ENCODE data around the gene FGF11.

FGF11 gene

GRCh38 chr17:7408863-7409262 lies 30.4 kb upstream of the FGF11 start:
- DNase-seq, result no peak

DNA sequence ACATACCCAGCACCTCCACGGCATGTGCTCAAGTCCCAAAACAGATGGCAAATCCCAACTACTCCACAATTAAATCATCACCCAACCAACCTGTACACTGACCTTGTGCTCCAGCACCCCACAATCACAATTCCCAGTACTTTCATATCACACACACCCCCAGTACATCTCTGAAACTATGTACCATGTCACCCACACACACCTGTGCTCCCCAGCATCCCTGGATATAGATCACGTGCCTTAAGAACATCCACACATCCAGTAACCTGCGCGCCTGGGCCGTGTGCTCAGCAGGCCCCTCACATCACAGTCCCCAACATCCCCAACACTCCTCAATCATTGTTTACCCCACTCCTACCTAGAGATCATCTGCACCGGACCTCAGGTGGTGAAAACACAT lies 29.6 kb upstream of the FGF11 start:
- DNase-seq, result no peak

GRCh38 chr17:7410634-7411426 lies 28.5 kb upstream of the FGF11 start:
- no peak for DNase-seq

GRCh38 chr17:7411427-7411750 lies 27.9 kb upstream of the FGF11 start:
- DNase-seq, result no peak

- DNase-seq, result no peak
These were observed 25.8 kb upstream of the FGF11 start for GRCh38 chr17:7413346-7413985.

- no peak for DNase-seq
These were observed 24.5 kb upstream of the FGF11 start for GRCh38 chr17:7414837-7415236.

DNA sequence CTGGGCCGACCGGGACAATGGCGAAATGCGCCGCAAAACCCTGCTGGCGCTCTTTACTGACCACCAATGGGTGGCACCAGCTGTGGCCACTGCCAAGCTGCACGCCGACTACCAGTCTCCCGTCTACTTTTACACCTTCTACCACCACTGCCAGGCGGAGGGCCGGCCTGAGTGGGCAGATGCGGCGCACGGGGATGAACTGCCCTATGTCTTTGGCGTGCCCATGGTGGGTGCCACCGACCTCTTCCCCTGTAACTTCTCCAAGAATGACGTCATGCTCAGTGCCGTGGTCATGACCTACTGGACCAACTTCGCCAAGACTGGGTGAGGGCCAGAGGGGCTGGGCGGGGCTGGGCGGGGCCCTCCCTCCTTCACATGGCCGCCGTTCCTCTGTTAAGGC lies 23.5 kb upstream of the FGF11 start:
- DNase-seq, result no peak

- no peak for DNase-seq
These were observed 23.0 kb upstream of the FGF11 start for GRCh38 chr17:7416323-7416722.

- DNase-seq, result no peak
These were observed 22.2 kb upstream of the FGF11 start for GRCh38 chr17:7417056-7417655.

DNA sequence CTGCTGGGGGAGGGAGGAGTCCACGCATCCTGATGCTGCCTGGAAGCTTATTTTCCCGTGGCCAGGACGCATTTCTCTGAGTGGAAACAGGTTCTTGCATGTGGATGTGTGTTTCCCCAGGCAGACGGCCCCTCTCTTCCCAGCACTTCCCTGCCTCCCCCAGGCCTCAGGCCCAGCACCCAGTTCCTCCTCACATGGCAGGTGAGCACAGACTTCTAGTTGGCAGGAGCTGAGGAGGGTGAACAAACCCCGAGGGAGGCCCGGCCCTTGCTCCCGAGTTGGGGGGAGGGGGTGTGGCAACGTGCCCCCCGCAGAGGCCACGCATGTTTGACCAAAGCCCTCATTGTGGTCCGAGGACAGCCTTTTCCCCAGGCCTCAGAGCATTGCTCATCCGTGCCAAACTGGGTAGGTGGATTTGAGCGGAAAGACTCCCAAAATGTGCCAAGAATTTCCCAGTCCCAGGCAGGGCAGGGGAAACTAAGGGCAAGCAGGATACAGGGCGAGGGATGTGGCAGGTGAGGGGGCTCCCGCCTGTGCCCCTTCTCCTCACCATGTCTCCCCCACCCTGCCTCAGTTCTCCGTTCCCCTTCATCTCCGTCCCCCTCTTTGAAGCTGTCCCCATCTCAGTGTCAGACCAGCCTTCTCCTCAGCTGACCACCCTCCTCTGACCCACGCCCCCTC lies 20.7 kb upstream of the FGF11 start:
- DNase-seq, result no peak

DNA sequence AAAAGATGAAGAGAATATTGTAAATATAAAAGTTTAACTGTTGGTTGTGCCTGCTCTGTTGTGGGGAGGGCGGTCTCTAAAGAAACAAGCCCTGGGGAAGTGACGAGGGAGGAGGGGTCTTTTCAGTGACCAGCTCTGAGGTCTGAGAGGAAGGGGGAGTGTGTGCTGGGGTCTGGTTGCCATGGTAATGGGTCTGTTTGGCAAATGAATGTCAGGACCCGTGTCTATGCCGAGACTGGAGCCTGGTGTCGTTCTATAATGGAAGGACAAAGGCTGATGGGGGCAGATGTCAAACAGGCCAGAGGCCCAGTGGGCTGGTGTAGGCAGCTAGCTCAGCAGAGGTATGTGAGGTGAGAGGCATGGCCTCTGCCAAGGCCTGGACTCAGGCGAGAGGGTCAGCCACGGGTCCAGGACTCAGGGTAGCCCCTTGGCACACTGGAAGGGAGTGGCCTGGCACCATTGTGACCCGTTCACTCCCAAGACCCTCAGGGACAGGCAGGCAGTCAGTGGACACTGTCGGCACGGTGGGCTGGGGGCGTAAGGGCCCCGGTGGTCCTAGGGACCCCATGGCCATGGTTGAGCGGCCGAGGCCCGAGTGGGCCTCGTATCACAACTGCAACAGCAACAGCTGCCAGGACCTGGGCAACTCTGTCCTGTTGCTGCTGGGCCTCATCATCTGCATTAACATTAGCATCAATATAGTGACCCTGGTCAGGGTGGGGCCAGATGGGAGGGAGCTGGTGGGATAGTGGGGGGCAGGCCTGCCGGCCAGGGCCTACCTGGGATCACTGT lies 19.3 kb upstream of the FGF11 start, which contains the start of gene SPEM1:
SPEM1 (plus strand) TSS at position 506 of the 792 bp plus-strand sequence; CDS start at position 567, 61 bp downstream.
- DNase-seq, result no peak

DNA sequence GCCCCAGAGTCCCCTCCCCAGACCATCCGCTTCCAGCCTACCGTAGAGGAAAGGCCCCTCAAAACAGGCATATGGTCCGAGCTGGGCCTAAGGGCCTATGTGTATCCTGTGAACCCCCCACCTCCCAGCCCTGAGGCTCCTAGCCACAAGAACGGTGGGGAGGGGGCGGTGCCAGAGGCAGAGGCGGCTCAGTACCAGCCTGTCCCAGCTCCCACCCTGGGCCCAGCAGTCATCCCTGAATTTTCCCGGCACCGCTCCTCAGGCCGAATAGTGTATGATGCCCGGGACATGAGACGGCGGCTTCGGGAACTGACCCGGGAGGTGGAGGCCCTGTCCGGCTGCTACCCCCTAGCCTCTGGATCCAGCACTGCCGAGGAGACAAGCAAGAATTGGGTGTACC lies 18.1 kb upstream of the FGF11 start:
- DNase-seq, result no peak

DNA sequence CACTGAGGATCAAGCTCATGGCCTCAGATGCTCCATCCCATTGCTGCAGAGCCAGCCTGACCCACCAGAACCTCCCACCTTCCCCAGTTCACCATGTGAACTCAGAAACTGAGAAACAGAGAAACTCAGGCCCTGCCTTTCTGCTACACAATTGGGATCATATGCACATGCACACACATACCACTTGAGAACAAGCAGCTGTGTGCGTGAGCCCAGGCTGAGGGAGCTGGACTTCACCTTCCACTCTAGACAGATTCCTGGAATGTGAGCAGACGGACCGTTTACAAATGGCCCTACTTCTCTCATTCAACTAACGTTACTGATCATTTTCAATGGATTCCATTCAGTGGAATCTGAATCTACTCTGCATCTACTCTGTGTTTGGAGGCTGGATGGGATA lies 15.6 kb upstream of the FGF11 start:
- DNase-seq, result no peak

DNA sequence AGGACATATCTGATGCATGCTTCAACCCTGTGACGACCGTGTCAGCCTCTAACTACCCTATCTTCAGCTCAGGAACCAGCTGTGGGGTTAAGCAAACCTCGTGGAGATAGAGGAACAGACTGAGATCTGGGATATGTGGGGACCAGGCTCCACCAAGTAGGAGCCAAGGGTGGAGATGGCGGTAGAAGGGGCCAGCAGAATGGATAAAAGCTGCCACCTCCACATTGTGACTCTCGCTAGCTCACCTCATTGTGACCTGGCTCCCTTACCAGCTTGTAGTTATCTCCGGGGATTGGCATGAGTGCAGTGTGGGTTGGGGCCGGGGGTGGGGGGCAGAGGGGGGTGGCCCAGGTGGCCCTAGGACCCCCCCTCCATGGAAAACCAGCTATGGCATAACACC lies 14.0 kb upstream of the FGF11 start, which contains the start of gene SPEM2:
SPEM2 (plus strand) TSS at position 301 of the 400 bp plus-strand sequence; CDS start at position 374, 73 bp downstream.
- no peak for DNase-seq

GRCh38 chr17:7425756-7426155 lies 13.6 kb upstream of the FGF11 start:
- no peak for DNase-seq

- DNase-seq, result no peak
These were observed 13.0 kb upstream of the FGF11 start for GRCh38 chr17:7426203-7426863.

- no peak for DNase-seq
These were observed 12.3 kb upstream of the FGF11 start for GRCh38 chr17:7426896-7427489.

DNA sequence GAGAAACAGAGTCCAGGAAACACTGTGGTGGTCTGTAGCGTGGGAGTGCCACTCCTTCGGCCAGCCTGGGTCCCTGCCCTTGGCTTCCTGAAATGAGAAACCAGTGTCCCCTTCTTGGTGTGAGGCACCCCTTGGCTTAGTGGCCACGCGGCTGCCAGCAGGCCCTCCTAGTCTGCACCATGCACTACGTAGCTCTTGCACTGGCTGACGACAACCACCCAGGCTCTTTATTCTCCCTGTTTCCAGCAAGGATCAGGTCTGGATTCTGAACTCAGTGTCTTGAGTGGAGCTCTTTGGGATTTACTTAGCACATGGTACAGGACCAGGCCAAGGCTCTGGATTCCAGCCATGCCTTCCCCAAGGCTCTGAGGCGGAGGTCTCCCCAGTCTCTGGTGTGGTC lies 11.8 kb upstream of the FGF11 start:
- DNase-seq, result no peak

DNA sequence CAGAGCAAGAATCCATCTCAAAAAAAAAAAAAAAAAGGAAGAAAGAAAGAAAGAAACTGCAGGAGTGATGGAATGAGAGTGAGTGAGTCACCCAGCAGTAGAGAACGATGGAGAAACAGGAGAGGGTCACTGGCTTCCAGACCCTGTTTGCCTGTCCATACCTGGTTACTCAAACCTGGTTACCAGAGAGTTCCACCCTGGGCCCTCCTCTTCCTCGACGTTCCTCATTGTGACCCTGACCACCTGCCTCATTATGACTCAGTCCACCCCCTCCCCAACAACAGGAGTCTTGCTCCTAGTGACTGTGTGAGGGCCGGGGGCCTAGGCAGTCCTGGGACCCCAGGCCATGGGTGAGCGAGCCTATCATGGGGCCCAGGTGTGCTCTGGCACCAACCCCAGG lies 10.8 kb upstream of the FGF11 start, which contains the start of gene SPEM3:
SPEM3 (plus strand) TSS at position 301 of the 400 bp plus-strand sequence; CDS start at position 347, 46 bp downstream.
- no peak for DNase-seq

- no peak for DNase-seq
These were observed 9.6 kb upstream of the FGF11 start for GRCh38 chr17:7429722-7430121.

DNA sequence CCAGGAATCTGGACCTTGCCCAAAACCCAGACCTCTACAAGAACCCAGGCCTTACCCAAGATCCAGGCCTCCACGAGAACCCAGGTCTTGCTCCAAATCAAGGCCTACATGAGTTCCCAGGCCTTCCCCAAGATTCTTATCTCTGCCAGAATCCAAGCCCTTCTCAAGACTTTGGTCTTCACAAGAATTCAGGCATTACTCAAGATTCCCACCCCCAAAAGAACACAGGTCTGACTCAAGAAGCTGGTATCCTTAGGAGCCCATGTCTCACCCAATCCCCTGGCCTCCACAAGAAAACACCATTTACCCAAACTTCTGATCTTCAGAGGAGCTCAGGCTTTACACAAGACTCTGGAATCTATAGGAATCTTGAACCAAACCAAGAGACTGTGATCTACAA lies 8.1 kb upstream of the FGF11 start:
- no peak for DNase-seq

- no peak for DNase-seq
These were observed 7.0 kb upstream of the FGF11 start for GRCh38 chr17:7432296-7432695.
